ENCODE data around the gene RGS9.

The RGS9 gene

DNA sequence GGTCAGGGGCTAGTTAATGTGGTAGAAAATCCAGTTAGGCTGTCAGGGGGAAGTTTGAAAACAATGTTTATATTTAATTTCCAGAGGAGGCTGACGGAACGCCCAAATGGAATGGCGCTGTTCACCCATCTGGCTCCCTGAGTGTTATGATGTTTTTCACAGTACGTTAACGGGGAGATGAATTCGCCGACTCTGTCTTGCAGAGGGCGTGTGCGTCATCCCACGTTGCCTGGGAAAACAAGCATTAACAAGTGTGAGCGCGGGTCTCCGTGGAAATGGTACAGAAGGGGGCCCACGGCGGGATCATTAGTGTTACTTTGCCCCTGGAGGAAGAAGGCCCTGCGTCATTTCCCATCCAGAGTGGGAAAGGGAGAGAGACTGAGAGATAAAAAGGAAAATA, 29.6 kb downstream of the RGS9 start:
- TF ChIP-seq, protein P1, sequence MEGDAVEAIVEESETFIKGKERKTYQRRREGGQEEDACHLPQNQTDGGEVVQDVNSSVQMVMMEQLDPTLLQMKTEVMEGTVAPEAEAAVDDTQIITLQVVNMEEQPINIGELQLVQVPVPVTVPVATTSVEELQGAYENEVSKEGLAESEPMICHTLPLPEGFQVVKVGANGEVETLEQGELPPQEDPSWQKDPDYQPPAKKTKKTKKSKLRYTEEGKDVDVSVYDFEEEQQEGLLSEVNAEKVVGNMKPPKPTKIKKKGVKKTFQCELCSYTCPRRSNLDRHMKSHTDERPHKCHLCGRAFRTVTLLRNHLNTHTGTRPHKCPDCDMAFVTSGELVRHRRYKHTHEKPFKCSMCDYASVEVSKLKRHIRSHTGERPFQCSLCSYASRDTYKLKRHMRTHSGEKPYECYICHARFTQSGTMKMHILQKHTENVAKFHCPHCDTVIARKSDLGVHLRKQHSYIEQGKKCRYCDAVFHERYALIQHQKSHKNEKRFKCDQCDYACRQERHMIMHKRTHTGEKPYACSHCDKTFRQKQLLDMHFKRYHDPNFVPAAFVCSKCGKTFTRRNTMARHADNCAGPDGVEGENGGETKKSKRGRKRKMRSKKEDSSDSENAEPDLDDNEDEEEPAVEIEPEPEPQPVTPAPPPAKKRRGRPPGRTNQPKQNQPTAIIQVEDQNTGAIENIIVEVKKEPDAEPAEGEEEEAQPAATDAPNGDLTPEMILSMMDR (IDR thresholded peaks at IDR 0.05; ENCODE audit: low read depth, low read length, missing control alignments): no peak
- H3K4me3 ChIP-seq (ENCODE audit: low read depth, low read length): no peak overlapping the region

DNA sequence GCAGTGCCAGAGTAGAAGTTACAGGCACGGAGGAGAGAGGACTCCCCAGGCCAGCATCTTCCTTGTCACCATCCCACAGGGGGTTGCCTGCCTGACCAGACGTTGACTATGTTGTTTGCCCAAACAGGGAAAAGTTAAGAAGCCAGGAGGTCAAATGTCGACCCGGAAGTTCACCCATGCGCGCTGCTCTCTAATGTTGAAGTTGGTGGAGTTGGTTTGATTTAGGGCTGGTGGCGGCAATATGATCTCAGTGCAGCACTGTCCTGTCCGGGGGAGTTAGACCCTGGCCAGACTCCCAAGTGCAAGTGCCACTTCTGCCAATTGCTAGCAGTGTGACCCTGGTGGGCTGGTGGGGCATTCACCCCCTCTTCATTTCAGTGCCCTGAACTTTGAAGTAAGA, 30.4 kb downstream of the RGS9 start:
- TF ChIP-seq, protein P1 (IDR thresholded peaks at IDR 0.05; ENCODE audit: low read depth, low read length, missing control alignments): no peak
- no peak for DNase-seq (ENCODE audit: low read depth)
- H3K4me3 ChIP-seq (ENCODE audit: low read depth, low read length): no peak overlapping the region

More for the DNA sequence above, 29.6 kb downstream of the RGS9 start:
- no peak for DNase-seq (ENCODE audit: low read depth)

DNA sequence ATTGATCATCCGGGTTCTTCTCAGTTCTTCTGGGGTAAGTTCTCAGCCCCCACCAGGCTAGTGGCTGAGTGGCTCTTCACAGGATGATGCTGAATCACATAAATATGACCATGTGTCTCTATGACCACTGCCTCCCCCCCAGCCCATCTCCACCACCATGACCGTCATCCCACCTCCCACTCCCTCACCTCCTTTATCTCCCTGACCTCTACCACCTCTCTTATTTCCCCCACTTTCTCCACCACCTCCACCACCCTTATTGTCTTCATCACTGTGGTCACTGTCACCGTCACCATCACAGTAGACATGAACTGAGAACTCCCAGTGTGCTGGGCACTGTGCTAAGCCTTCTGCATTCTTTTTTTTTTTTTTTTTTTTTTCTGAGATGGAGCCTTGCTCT, 32.5 kb downstream of the RGS9 start:
- no peak for DNase-seq (ENCODE audit: low read depth)
- TF ChIP-seq, protein P1 (IDR thresholded peaks at IDR 0.05; ENCODE audit: low read depth, low read length, missing control alignments): no peak
- no peak overlapping the region for H3K4me3 ChIP-seq (ENCODE audit: low read depth, low read length)

DNA sequence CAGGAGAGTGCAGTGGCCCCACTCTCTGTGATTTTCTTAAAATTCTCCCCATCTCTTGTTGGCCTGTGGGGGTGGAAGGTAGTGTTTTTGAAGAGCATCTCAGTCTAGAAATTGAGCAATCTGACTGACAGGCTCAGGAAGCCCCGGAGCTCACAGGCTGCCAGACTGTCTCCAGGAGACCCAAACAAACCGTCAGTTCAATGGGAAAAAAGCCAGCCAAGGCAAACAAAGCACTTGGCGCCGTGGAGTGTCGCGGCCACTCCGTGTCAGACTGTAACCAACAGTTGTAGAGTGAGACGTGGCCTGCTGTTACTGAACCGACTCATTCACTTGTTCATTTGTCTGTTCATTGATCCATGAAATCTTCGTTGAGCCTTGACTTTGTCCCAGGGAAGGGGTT, 33.7 kb downstream of the RGS9 start:
- no peak for DNase-seq (ENCODE audit: low read depth)
- TF ChIP-seq, protein P1 (IDR thresholded peaks at IDR 0.05; ENCODE audit: low read depth, low read length, missing control alignments): no peak
- no peak overlapping the region for H3K4me3 ChIP-seq (ENCODE audit: low read depth, low read length)

DNA sequence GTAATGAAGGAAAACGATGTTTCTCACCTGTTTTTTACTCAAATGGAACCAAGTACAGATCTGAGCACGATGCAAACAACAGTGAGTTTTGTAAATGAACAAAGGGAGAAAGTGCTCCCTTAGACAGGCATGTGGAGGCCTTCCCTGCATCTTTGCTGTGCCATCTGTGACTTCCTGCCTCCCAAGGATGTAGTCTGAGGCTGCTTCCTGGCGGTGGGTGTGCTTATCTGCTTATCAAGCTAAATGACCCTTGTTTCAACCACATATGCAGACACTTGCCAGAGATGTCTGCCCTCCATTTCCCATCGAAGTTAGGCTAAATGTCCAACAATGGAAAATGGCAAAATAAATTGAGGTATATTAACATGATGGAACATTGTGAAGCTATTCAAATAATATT, 34.6 kb downstream of the RGS9 start:
- H3K4me3 ChIP-seq (ENCODE audit: low read depth, low read length): no peak overlapping the region
- no peak for DNase-seq (ENCODE audit: low read depth)

DNA sequence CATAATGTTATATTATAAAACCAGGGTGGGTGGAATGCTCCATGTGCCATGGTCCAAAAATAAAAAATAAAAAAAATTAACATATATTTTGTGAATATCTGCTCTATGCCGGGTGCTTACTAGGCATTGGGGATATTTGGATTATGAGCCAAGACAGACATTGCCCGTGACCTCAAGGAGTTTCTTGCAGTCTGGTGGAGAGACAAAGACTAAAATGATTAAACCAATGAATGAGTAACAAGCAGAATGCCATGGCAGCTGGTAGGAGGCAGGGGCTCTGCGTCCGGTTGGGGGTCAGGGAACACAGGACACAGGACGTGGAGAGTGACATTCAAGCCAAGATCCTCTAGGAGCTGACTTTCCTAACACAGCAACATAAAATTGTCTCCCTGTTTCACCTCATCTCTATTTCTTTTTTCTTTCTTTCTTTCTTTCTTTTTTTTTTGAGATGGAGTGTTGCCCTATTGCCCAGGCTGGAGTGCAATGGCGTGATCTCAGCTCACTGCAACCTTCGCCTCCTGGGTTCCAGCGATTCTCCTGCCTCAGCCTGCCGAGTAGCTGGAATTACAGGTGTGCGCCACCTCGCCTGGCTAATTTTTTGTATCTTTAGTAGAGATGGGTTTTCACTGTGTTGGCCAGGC, 35.4 kb downstream of the RGS9 start:
- no peak for DNase-seq (ENCODE audit: low read depth)
- TF ChIP-seq, protein P1 (IDR thresholded peaks at IDR 0.05; ENCODE audit: low read depth, low read length, missing control alignments): no peak

More for the DNA sequence above, 34.6 kb downstream of the RGS9 start:
- TF ChIP-seq, protein P1 (IDR thresholded peaks at IDR 0.05; ENCODE audit: low read depth, low read length, missing control alignments): no peak

DNA sequence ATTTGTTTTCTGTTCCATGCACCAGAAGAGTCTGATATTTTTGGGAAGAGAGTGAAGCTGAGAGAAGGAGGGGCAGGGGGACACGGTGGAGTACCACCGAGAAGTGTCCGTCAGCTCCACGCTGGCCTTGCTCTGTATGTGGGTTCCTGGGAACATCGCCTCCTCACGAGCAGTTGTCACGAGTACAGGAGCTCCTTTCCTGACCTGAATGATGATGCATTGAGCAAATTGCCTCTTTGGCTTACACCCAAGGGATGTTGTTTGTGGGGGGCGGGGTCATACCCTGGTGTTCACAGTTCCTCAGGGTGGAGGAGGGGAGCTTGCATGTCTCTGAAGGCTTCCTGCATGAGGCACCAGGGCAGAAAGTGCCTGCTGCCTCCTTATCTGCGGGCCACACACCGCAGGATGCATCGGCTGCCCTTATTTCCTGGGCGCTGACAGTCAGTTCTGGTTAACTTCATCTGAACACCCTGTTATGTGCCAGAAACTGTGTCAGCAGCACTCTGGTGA, 36.2 kb downstream of the RGS9 start:
- H3K4me3 ChIP-seq (ENCODE audit: low read depth, low read length): no peak overlapping the region
- TF ChIP-seq, protein P1 (IDR thresholded peaks at IDR 0.05; ENCODE audit: low read depth, low read length, missing control alignments): no peak

More for the DNA sequence above, 35.4 kb downstream of the RGS9 start:
- no peak overlapping the region for H3K4me3 ChIP-seq (ENCODE audit: low read depth, low read length)

More for the DNA sequence above, 36.2 kb downstream of the RGS9 start:
- no peak for DNase-seq (ENCODE audit: low read depth)

All from GM12864 (cell line).